Panc1 (cell line): Measurements from ENCODE around the gene DTNB. TPM values are rescaled to one million over a fixed set of nuclear protein-coding genes. Genes with fewer than 3 reads are reported as not detected.

ENCODE experiments used
- ATAC-seq: fragments of 200-7000 bp; cut with Tn5 transposase; 2 replicates; pipeline ENCODE4 v1.9.1; 2020; ENCODE audit warnings: mild to moderate bottlenecking, moderate library complexity
- BruUV-seq: library from RNA; stranded (reverse); fragments of 400-500 nt; replicated peaks from 2 replicates; lab custom pipeline; 2021; lab: Mats Ljungman, UMichigan
- CTCF ChIA-PET: fragments of 300-600 bp; sonication (Branson Sonifier 250); formaldehyde crosslinking; loops from one replicate; lab custom pipeline; 2022; ENCODE audit warnings: antibody characterized with exemption; lab: Charles Lee
- POLR2A ChIA-PET: fragments of 300-600 bp; sonication (Branson Sonifier 250); formaldehyde crosslinking; loops from one replicate; lab custom pipeline; 2022; ENCODE audit warnings: antibody characterized with exemption; lab: Charles Lee
- DNase-seq: peaks from one replicate; pipeline ENCODE4 v3.0.0-alpha.2; 2010; ENCODE audit warnings: low read depth, low spot score
- H3K27ac ChIP-seq: 2 replicates; pipeline ENCODE4 v1.5.1; 2011; ENCODE audit warnings: mild to moderate bottlenecking, low read length, inconsistent platforms
- H3K27me3 ChIP-seq: fragments of 200-500 bp; sonication (Bioruptor generic); 2 replicates; pipeline ENCODE4 v1.6.0; 2014; ENCODE audit warnings: low read length, inconsistent platforms; ENCODE audit not compliant: control insufficient read depth, insufficient read depth
- H3K36me3 ChIP-seq: fragments of 200-500 bp; sonication (Bioruptor generic); 2 replicates; pipeline ENCODE4 v1.5.1; 2014; ENCODE audit warnings: inconsistent platforms, mild to moderate bottlenecking, low read length, moderate library complexity; ENCODE audit not compliant: control insufficient read depth, insufficient read depth
- H3K4me1 ChIP-seq: 2 replicates; pipeline ENCODE4 v1.5.1; 2011; ENCODE audit warnings: inconsistent platforms, mild to moderate bottlenecking, low read length, moderate library complexity; ENCODE audit not compliant: control insufficient read depth, insufficient read depth
- H3K4me3 ChIP-seq, 2 experiments: 2 replicates each; pipeline ENCODE4 v1.5.1; 2011 to 2012; ENCODE audit warnings: low read depth in 2 of 2, low read length in 2 of 2, mild to moderate bottlenecking in 2 of 2, inconsistent platforms in 1 of 2, moderate library complexity in 1 of 2
- H3K9me3 ChIP-seq: fragments of 200-500 bp; sonication (Bioruptor generic); 2 replicates; pipeline ENCODE4 v1.5.1; 2014; ENCODE audit warnings: low read depth, mild to moderate bottlenecking, inconsistent platforms, low read length, moderate library complexity; ENCODE audit not compliant: control insufficient read depth, insufficient read depth
- POLR2AphosphoS5 ChIP-seq: IDR thresholded peaks from 2 replicates; pipeline ENCODE4 v1.6.1; 2012; ENCODE audit warnings: mild to moderate bottlenecking, low read depth, low read length, moderate library complexity
- REST ChIP-seq, 2 experiments: IDR thresholded peaks; 2 replicates each; pipeline ENCODE4 v1.6.1; 2011 to 2012; ENCODE audit warnings: low read depth in 2 of 2, control low read depth in 1 of 2, low read length in 1 of 2, mild to moderate bottlenecking in 1 of 2, moderate library complexity in 1 of 2; ENCODE audit not compliant: insufficient read depth in 1 of 2
- SIN3A ChIP-seq: IDR thresholded peaks from 2 replicates; pipeline ENCODE4 v1.6.1; 2012; ENCODE audit warnings: low read depth, mild to moderate bottlenecking, low read length, moderate library complexity, borderline replicate concordance; ENCODE audit not compliant: insufficient read depth
- TCF7L2 ChIP-seq: IDR thresholded peaks from 2 replicates; pipeline ENCODE4 v1.6.1; 2011; ENCODE audit warnings: mild to moderate bottlenecking, low read depth, low read length, inconsistent platforms
- in situ Hi-C: cut with HindIII; loops from 2 replicates; pipeline ENCODE4 v1.10.0; 2016; ENCODE audit warnings: low sequenced_read_pairs, low pct_unique_long_range_greater_than_20kb
- intact Hi-C: fragments of 100-400 bp; cut with micrococcal nuclease; formaldehyde crosslinking; loops from one replicate; pipeline ENCODE4 v1.10.0; 2022; ENCODE audit not compliant: unreplicated experiment
- total RNA-seq: library from RNA; stranded (reverse); gene quantifications from one replicate; pipeline ENCODE4 v1.2.1, GENCODE V29; 2021; ENCODE audit not compliant: unreplicated experiment
- TF ChIP-seq, protein P1 (sequence below): fragments of 450-650 bp; IDR thresholded peaks from 2 replicates; pipeline ENCODE4 v1.5.1; 2017; ENCODE audit warnings: mild to moderate bottlenecking

DTNB gene
- total RNA-seq, 1 experiment from 2014 or later, result 37.8 TPM

DNA sequence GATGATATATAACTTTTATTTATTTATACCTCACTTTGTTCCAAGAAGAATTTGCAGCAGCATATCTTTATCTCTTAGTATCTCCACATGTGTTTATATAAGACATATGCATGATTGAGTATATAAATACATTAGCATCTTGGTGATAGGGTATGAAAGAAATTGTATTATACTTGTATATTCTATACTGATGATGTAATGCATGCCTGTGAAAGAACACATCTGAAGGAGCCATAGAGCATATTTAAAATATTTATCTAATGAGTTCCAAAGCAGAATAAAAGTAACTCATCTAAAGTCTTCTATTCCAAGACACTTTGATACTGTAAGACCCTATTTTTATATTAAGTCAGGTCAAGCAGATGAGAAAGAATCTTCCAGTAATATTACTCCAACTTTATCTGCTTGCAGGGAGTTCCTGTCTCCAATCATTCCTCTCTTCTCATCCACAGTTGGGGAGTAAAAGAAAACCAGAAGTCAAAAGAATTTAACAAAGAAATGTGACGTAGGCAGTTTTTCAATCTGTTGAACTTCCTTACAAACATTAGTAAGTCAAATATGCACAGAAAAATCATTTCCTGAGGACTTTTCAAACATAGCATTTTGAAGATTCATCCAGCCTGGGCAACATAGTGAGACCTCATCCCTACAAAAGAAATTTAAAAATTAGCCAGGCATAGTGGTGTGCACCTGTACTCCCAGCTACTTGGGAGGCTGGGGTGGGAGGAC lies 76.7 kb downstream of the DTNB start:
- no peak for ATAC-seq
- no peaks in the 10 kb centered on the region for H3K9me3 ChIP-seq
- no peaks in the 10 kb centered on the region for H3K4me1 ChIP-seq
- ChIA-PET CTCF (no interaction called here), POLR2A (interaction anchor here (0.5 kb wide), 1 partner anchor 14 kb away, joined by 3 read pairs; no protein-coding TSS in a partner anchor)
- H3K27ac ChIP-seq, result no peak overlapping the region
- in situ Hi-C loops, result no loop called here
- no peak overlapping the region for H3K4me3 ChIP-seq
- no TSS peak for BruUV-seq
- TF ChIP-seq, protein P1, sequence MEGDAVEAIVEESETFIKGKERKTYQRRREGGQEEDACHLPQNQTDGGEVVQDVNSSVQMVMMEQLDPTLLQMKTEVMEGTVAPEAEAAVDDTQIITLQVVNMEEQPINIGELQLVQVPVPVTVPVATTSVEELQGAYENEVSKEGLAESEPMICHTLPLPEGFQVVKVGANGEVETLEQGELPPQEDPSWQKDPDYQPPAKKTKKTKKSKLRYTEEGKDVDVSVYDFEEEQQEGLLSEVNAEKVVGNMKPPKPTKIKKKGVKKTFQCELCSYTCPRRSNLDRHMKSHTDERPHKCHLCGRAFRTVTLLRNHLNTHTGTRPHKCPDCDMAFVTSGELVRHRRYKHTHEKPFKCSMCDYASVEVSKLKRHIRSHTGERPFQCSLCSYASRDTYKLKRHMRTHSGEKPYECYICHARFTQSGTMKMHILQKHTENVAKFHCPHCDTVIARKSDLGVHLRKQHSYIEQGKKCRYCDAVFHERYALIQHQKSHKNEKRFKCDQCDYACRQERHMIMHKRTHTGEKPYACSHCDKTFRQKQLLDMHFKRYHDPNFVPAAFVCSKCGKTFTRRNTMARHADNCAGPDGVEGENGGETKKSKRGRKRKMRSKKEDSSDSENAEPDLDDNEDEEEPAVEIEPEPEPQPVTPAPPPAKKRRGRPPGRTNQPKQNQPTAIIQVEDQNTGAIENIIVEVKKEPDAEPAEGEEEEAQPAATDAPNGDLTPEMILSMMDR, result no peak
- TF ChIP-seq TCF7L2 (no peak), REST (IDR thresholded peaks at IDR 0.05; ENCODE audit: insufficient read depth in 1 of 2, low read depth in 2 of 2, low read length in 1 of 2) (no peak), SIN3A (no peak)
- no peaks in the 10 kb centered on the region for H3K36me3 ChIP-seq
- DNase-seq, result no peak
- intact Hi-C loops, result no loop called here
- H3K27me3 ChIP-seq, result no peaks in the 10 kb centered on the region

GRCh38 chr2:25595393-25595792 lies 78.0 kb downstream of the DTNB start:
- Histone ChIP-seq H3K9me3 (no peaks in the 10 kb centered on the region), H3K4me1 (no peaks in the 10 kb centered on the region), H3K4me3 (no peak overlapping the region), H3K36me3 (no peaks in the 10 kb centered on the region), H3K27ac (no peak overlapping the region), H3K27me3 (no peaks in the 10 kb centered on the region)
- no peak for TF ChIP-seq TCF7L2
- TF ChIP-seq REST (IDR thresholded peaks at IDR 0.05; ENCODE audit: insufficient read depth in 1 of 2, low read depth in 2 of 2, low read length in 1 of 2), result no peak
- no peak for TF ChIP-seq SIN3A
- TF ChIP-seq POLR2AphosphoS5, result no peak
- TF ChIP-seq, protein P1, result no peak
- POLR2A ChIA-PET, result no interaction called here
- BruUV-seq, result no TSS peak
- CTCF ChIA-PET, result no interaction called here
- ATAC-seq (no peak), DNase-seq (no peak)
- intact Hi-C loops, result no loop called here
- in situ Hi-C loops, result no loop called here
